Heart right ventricle (tissue), 16 donors: Measurements from ENCODE around the gene SCG5. TPM values are rescaled to one million over a fixed set of nuclear protein-coding genes. Genes with fewer than 3 reads are reported as not detected.
A peak's percentile ranks its signal among the peaks of the same experiment; 100 is the strongest.

ENCODE experiments used
- ATAC-seq, 8 donors: fragments of 200-7000 bp; cut with Tn5 transposase; one replicate each; pipeline ENCODE4 v1.9.1; 2020; ENCODE audit warnings: mild to moderate bottlenecking in 8 of 8, moderate library complexity in 8 of 8, moderate number of reproducible peaks in 1 of 8
- DNase-seq, 2 donors: peaks; one replicate each; pipeline ENCODE4 v3.0.0-alpha.2; 2020
- H3K27ac ChIP-seq, 10 donors: fragments of 200-600 bp; sonication (generic) in 2 of 10; one replicate each; pipeline versions ENCODE4 v1.5.0 to v1.8.0; 2020 to 2022; ENCODE audit warnings: mild to moderate bottlenecking in 3 of 10
- H3K27me3 ChIP-seq, 7 donors: fragments of 200-600 bp; one replicate each; pipeline ENCODE4 v1.8.0; 2021 to 2022; ENCODE audit warnings: mild to moderate bottlenecking in 2 of 7
- H3K36me3 ChIP-seq, 9 donors: fragments of 200-600 bp; sonication (generic) in 1 of 9; one replicate each; pipeline versions ENCODE4 v1.5.0 to v1.8.0; 2020 to 2022; ENCODE audit warnings: mild to moderate bottlenecking in 2 of 9
- H3K4me1 ChIP-seq, 9 donors: fragments of 200-600 bp; sonication (generic) in 1 of 9; one replicate each; pipeline versions ENCODE4 v1.5.0 to v1.8.0; 2020 to 2022; ENCODE audit warnings: mild to moderate bottlenecking in 4 of 9
- H3K4me3 ChIP-seq, 10 donors: fragments of 200-600 bp; sonication (generic) in 2 of 10; one replicate each; pipeline versions ENCODE4 v1.5.0 to v1.8.0; 2020 to 2022; ENCODE audit warnings: mild to moderate bottlenecking in 7 of 10, moderate library complexity in 2 of 10
- H3K9me3 ChIP-seq, 11 donors: fragments of 200-600 bp in 10 of 11; sonication (generic) in 2 of 11; one replicate each; pipeline versions ENCODE4 v1.5.0 to v1.8.0; 2013 to 2022; ENCODE audit warnings: mild to moderate bottlenecking in 2 of 11, control low read depth in 1 of 11, moderate library complexity in 1 of 11
- CTCF ChIP-seq, 9 donors: fragments of 200-600 bp; sonication (generic) in 2 of 9; IDR thresholded peaks; one replicate each; pipeline versions ENCODE4 v1.5.0 to v1.8.0; 2021 to 2022; ENCODE audit warnings: antibody characterized with exemption in 9 of 9, mild to moderate bottlenecking in 5 of 9, moderate library complexity in 1 of 9
- WGBS, 2 donors: extraction: QIAGEN DNeasy Blood & Tissue Kit; methylation state at CpG; one replicate each; pipeline ENCODE4 v1.1.7; 2013; ENCODE audit warnings: inconsistent platforms in 1 of 2; 5-methylcytosine and 5-hydroxymethylcytosine counted together
- intact Hi-C, 10 donors: fragments of 100-400 bp; cut with DNase I; formaldehyde crosslinking; loops; one replicate each; pipeline versions ENCODE4 v1.11.1 to v1.14.2; 2022
- polyA plus RNA-seq, 2 donors: library from polyadenylated mRNA; stranded (reverse); fragments of 200-250 nt; gene quantifications; one replicate each; pipeline ENCODE4 v1.2.3, GENCODE V29; 2013
- total RNA-seq, 10 donors: library from RNA; stranded (reverse); fragmentation: NEBNext Ultra II Directional in 3 of 10; extraction: Animal tissue kit (Norgen Biotek cat#: 25700) in 3 of 10; gene quantifications; one replicate each; pipeline versions ENCODE4 v1.2.1 to v1.2.4, GENCODE V29; 2021 to 2023
- donor health status: Arrhythmogenic right ventricular cardiomyopathy.
- donor health status: ischemic (EF 13 %, LVEDD 7.1; RV severe dilation, severe dysfunction).
- donor health status: healthy with polysubstance abuse.
- donor health status: DM: no; HTN: yes; CAD: no.
- donor health status: DM: no; HTN: no; CAD: no.
- donor health status: ischemic (EF 25% LVEDD 6.9; RV normal size, moderate dysfunction).
- donor health status: ischemic (EF 25% LVEDD 5.7; RV mildly dilated, moderate dysfunction).
- donor health status: healthy.
- donor health status: DM: yes; HTN: yes; CAD: no.
- donor health status: Ischemic cardiomyopathy.
- donor health status: ischemic (EF 35%, LVEDD 5.7; RV mildly dilated, moderate dysfunction).
- donor health status: nonischemic (EF 11% LVEDD 7.7; RV severe dilation, severe dysfunction).
- donor health status: DM: yes; HTN: yes; CAD: no.
- donor health status: PGD.
- donor health status: ischemic (EF 29% LVEDD 5.4; RV normal size, mild dysfunction).
- donor health status: nonischemic (EF 23%, LVEDD 6.1; RV moderate dilation, normal function).

The SCG5 gene
- total and polyA plus RNA-seq, 12 donors: 0.23 to 1.1 (median 0.51) TPM; not detected in 6

- peak in 1 of 2 donors; percentile 13 for DNase-seq
Measured at GRCh38 chr15:32669896-32670611, 28.5 kb downstream of the SCG5 start.

GRCh38 chr15:32670623-32671022, 29.1 kb downstream of the SCG5 start:
- Histone ChIP-seq H3K4me1 (peaks cover 0 to 5% (median 0%) of the 10 kb centered on the region in 9 donors), H3K36me3 (no peaks in the 10 kb centered on the region), H3K27me3 (no peaks in the 10 kb centered on the region), H3K27ac (no peak overlapping the region), H3K9me3 (no peaks in the 10 kb centered on the region), H3K4me3 (no peak overlapping the region)
- DNase-seq: no peak
- TF ChIP-seq CTCF (IDR thresholded peaks at IDR 0.05): no peak
- ATAC-seq: no peak
- intact Hi-C loops: loop anchor here in 1 of 10 donors (10.0 kb wide), 1 partner anchor 164 kb away; no protein-coding TSS in a partner anchor
- 88 to 92% methylated on average over 3 of the region's 3 CpGs for WGBS, 2 donors

More at GRCh38 chr15:32669896-32670611, 28.5 kb downstream of the SCG5 start:
- H3K27me3 ChIP-seq: no peaks in the 10 kb centered on the region
- no peak for TF ChIP-seq CTCF (IDR thresholded peaks at IDR 0.05)
- peaks cover 0 to 5% (median 0%) of the 10 kb centered on the region in 9 donors for H3K4me1 ChIP-seq
- no peak overlapping the region for H3K27ac ChIP-seq
- H3K9me3 ChIP-seq: no peaks in the 10 kb centered on the region
- intact Hi-C loops: loop anchor here in 6 of 10 donors (10.0 kb wide), 7 partner anchors 55 to 1035 kb away; no protein-coding TSS in a partner anchor
- ATAC-seq: peak in 5 of 8 donors; percentile 33 to 71 (median 53)
- 27 to 38% methylated on average over 5 of the region's 5 CpGs for WGBS, 2 donors
- no peak overlapping the region for H3K4me3 ChIP-seq
- H3K36me3 ChIP-seq: no peaks in the 10 kb centered on the region

GRCh38 chr15:32671339-32672325, 30.1 kb downstream of the SCG5 start:
- 89 to 91% methylated on average over 29 of the region's 29 CpGs for WGBS, 2 donors
- TF ChIP-seq CTCF (IDR thresholded peaks at IDR 0.05): no peak
- no peaks in the 10 kb centered on the region for H3K9me3 ChIP-seq
- H3K27me3 ChIP-seq: no peaks in the 10 kb centered on the region
- H3K36me3 ChIP-seq: no peaks in the 10 kb centered on the region
- H3K4me3 ChIP-seq: no peak overlapping the region
- ATAC-seq (no peak), DNase-seq (no peak)
- intact Hi-C loops: loop anchor here in 1 of 10 donors (10.0 kb wide), 1 partner anchor 163 kb away; no protein-coding TSS in a partner anchor
- no peak overlapping the region for H3K27ac ChIP-seq
- peaks cover 0 to 5% (median 0%) of the 10 kb centered on the region in 9 donors for H3K4me1 ChIP-seq

DNA sequence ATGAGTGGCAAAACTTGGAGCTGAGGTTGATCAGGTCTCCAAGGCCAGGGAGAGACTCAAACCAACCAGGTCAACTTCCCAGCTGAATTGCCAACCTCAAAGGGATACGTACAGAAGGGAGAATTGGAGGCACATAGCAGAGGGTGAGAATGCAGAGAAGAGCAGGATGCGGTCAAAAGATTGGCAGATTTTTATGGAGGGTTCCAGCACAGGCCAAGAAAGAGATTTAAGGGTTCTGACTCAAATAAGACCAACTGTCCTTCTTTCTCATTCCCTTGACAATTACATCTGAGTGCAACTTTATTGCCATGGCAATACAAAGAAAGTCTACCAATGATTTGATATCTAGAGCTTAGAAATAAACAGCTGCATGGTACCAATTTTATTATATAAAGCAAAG, 33.2 kb downstream of the SCG5 start:
- no peak overlapping the region for H3K4me3 ChIP-seq
- intact Hi-C loops: loop anchor here in 1 of 10 donors (10.0 kb wide), 1 partner anchor 160 kb away; no protein-coding TSS in a partner anchor
- H3K27me3 ChIP-seq: peaks cover 0 to 4% (median 0%) of the 10 kb centered on the region in 7 donors
- no peak for TF ChIP-seq CTCF (IDR thresholded peaks at IDR 0.05)
- H3K9me3 ChIP-seq: no peaks in the 10 kb centered on the region
- 86 to 94% methylated on average over 2 of the region's 2 CpGs for WGBS, 2 donors
- H3K36me3 ChIP-seq: no peaks in the 10 kb centered on the region
- H3K27ac ChIP-seq: no peak overlapping the region
- peaks cover 0 to 5% (median 0%) of the 10 kb centered on the region in 9 donors for H3K4me1 ChIP-seq
- no peak for ATAC-seq
- DNase-seq: no peak
